H9 (cell line): ENCODE measurements around the gene DEFB121. TPM values are rescaled to one million over a fixed set of nuclear protein-coding genes. Genes with fewer than 3 reads are reported as not detected.

Experiments
- DNase-seq: peaks from one replicate; pipeline ENCODE4 v3.0.0-alpha.2; 2017
- H2AFZ ChIP-seq: one replicate; pipeline ENCODE4 v1.6.1; 2013; ENCODE audit warnings: mild to moderate bottlenecking, low read length, control low read depth, moderate library complexity
- H2AK5ac ChIP-seq: 2 replicates; pipeline ENCODE4 v1.6.1; 2013; ENCODE audit warnings: low read length, control low read depth, mixed read lengths; ENCODE audit not compliant: insufficient read length
- H2BK120ac ChIP-seq: one replicate; pipeline ENCODE4 v1.6.1; 2013; ENCODE audit warnings: low read depth, mild to moderate bottlenecking, low read length, control low read depth, inconsistent platforms; ENCODE audit not compliant: poor library complexity, severe bottlenecking
- H2BK12ac ChIP-seq: 2 replicates; pipeline ENCODE4 v1.6.1; 2013; ENCODE audit warnings: low read length, control low read depth, mixed read lengths, low read depth; ENCODE audit not compliant: insufficient read length
- H2BK15ac ChIP-seq: 2 replicates; pipeline ENCODE4 v1.6.1; 2013; ENCODE audit warnings: low read depth, low read length, control low read depth
- H2BK20ac ChIP-seq: one replicate; pipeline ENCODE4 v1.6.1; 2013; ENCODE audit warnings: low read depth, mild to moderate bottlenecking, low read length, control low read depth, inconsistent platforms; ENCODE audit not compliant: poor library complexity, severe bottlenecking
- H2BK5ac ChIP-seq: 2 replicates; pipeline ENCODE4 v1.6.1; 2013; ENCODE audit warnings: low read length, control low read depth, mixed read lengths; ENCODE audit not compliant: insufficient read length
- H3K14ac ChIP-seq: 2 replicates; pipeline ENCODE4 v1.6.1; 2013; ENCODE audit warnings: low read length, control low read depth; ENCODE audit not compliant: insufficient read depth
- H3K18ac ChIP-seq: 2 replicates; pipeline ENCODE4 v1.6.1; 2013; ENCODE audit warnings: low read depth, mild to moderate bottlenecking, mixed read lengths, low read length, control low read depth; ENCODE audit not compliant: insufficient read length
- H3K23ac ChIP-seq: 2 replicates; pipeline ENCODE4 v1.6.1; 2013; ENCODE audit warnings: low read length, control low read depth, mixed read lengths, low read depth; ENCODE audit not compliant: insufficient read length
- H3K23me2 ChIP-seq: 2 replicates; pipeline ENCODE4 v1.6.1; 2013; ENCODE audit warnings: low read depth, mild to moderate bottlenecking, mixed read lengths, low read length, control low read depth; ENCODE audit not compliant: insufficient read length, poor library complexity, severe bottlenecking
- H3K27ac ChIP-seq: 2 replicates; pipeline ENCODE4 v1.5.1; 2013; ENCODE audit warnings: low read length, control low read depth, mixed read lengths, low read depth; ENCODE audit not compliant: insufficient read length
- H3K27me3 ChIP-seq: 2 replicates; pipeline ENCODE4 v1.6.1; 2013; ENCODE audit warnings: low read length, control low read depth, inconsistent platforms; ENCODE audit not compliant: insufficient read depth
- H3K4ac ChIP-seq: 2 replicates; pipeline ENCODE4 v1.6.1; 2013; ENCODE audit warnings: low read depth, mild to moderate bottlenecking, control low read depth, inconsistent platforms, low read length, moderate library complexity
- H3K4me1 ChIP-seq: 2 replicates; pipeline ENCODE4 v1.6.1; 2013; ENCODE audit warnings: low read length, control low read depth, inconsistent platforms; ENCODE audit not compliant: insufficient read depth
- H3K4me2 ChIP-seq: 2 replicates; pipeline ENCODE4 v1.6.1; 2013; ENCODE audit warnings: low read length, control low read depth, mixed read lengths; ENCODE audit not compliant: insufficient read length, insufficient read depth
- H3K56ac ChIP-seq: 2 replicates; pipeline ENCODE4 v1.6.1; 2013; ENCODE audit warnings: low read depth, mild to moderate bottlenecking, mixed read lengths, low read length, control low read depth; ENCODE audit not compliant: insufficient read length
- H3K79me1 ChIP-seq: 2 replicates; pipeline ENCODE4 v1.6.1; 2013; ENCODE audit warnings: low read depth, mild to moderate bottlenecking, moderate library complexity, low read length, control low read depth, inconsistent platforms; ENCODE audit not compliant: insufficient read depth, poor library complexity, severe bottlenecking
- H3K79me2 ChIP-seq: 2 replicates; pipeline ENCODE4 v1.6.1; 2013; ENCODE audit warnings: low read length, control low read depth, inconsistent platforms; ENCODE audit not compliant: insufficient read depth
- H3K9ac ChIP-seq: 2 replicates; pipeline ENCODE4 v1.6.1; 2013; ENCODE audit warnings: low read length, control low read depth, mixed read lengths; ENCODE audit not compliant: insufficient read length; ENCODE audit errors: extremely low read depth
- H3K9me3 ChIP-seq: one replicate; pipeline ENCODE4 v1.6.1; 2013; ENCODE audit warnings: low read depth, low read length, inconsistent platforms; ENCODE audit not compliant: control insufficient read depth
- H3T11ph ChIP-seq: one replicate; pipeline ENCODE4 v1.6.1; 2013; ENCODE audit warnings: mild to moderate bottlenecking, low read length, control low read depth, inconsistent platforms
- H4K20me1 ChIP-seq: one replicate; pipeline ENCODE4 v1.6.1; 2013; ENCODE audit not compliant: control insufficient read depth, insufficient read length, insufficient read depth
- H4K5ac ChIP-seq: 2 replicates; pipeline ENCODE4 v1.6.1; 2013; ENCODE audit warnings: low read depth, mild to moderate bottlenecking, mixed read lengths, low read length, control low read depth; ENCODE audit not compliant: insufficient read length
- H4K8ac ChIP-seq: replicated peaks from 2 replicates; pipeline ENCODE4 v1.6.1; 2013; ENCODE audit warnings: low read length, control low read depth, mixed read lengths, low read depth; ENCODE audit not compliant: insufficient read length
- H4K91ac ChIP-seq: 2 replicates; pipeline ENCODE4 v1.6.1; 2013; ENCODE audit warnings: low read depth, mild to moderate bottlenecking, moderate library complexity, mixed read lengths, low read length, control low read depth; ENCODE audit not compliant: insufficient read length
- H3K27ac Mint-ChIP-seq, 3 experiments: 2 replicates in 2 of 3; 3 replicates in 1 of 3; pipeline ENCODE4 v1.8.0; 2020 to 2021; ENCODE audit warnings: mixed read lengths in 3 of 3, mild to moderate bottlenecking in 1 of 3, moderate library complexity in 1 of 3
- H3K27me3 Mint-ChIP-seq: 2 replicates; pipeline ENCODE4 v1.8.0; 2021; ENCODE audit warnings: low read depth, mild to moderate bottlenecking, moderate library complexity, mixed read lengths
- H3K36me3 Mint-ChIP-seq, 3 experiments: 2 replicates in 2 of 3; 3 replicates in 1 of 3; pipeline ENCODE4 v1.8.0; 2020 to 2021; ENCODE audit warnings: low read depth in 3 of 3, mixed read lengths in 3 of 3; ENCODE audit not compliant: insufficient read depth in 1 of 3
- H3K4me1 Mint-ChIP-seq, 2 experiments: 2 replicates each; pipeline ENCODE4 v1.8.0; 2020; ENCODE audit warnings: mixed read lengths in 2 of 2
- H3K4me3 Mint-ChIP-seq, 2 experiments: 2 replicates in 1 of 2; 3 replicates in 1 of 2; pipeline ENCODE4 v1.8.0; 2020 to 2021; ENCODE audit warnings: mild to moderate bottlenecking in 2 of 2, mixed read lengths in 2 of 2, moderate library complexity in 1 of 2
- H3K9me3 Mint-ChIP-seq, 2 experiments: 2 replicates in 1 of 2; 3 replicates in 1 of 2; pipeline ENCODE4 v1.8.0; 2020; ENCODE audit warnings: mild to moderate bottlenecking in 2 of 2, mixed read lengths in 2 of 2, moderate library complexity in 1 of 2
- CTCF ChIP-seq: fragments of 200-600 bp; sonication (generic); conservative IDR thresholded peaks from 3 replicates; pipeline ENCODE4 v1.8.0; 2021; ENCODE audit warnings: antibody characterized with exemption, mild to moderate bottlenecking
- whole genome bisulfite sequencing: extraction: QIAGEN DNeasy Blood & Tissue Kit; methylation state at CpG from one replicate; pipeline ENCODE4 v1.1.7; 2013; ENCODE audit warnings: missing lambda C conversion rate, low lambda C conversion rate, mixed read lengths; ENCODE audit not compliant: insufficient read length; ENCODE audit errors: extremely low coverage; 5-methylcytosine and 5-hydroxymethylcytosine counted together
- total RNA-seq: library from RNA; stranded (reverse); gene quantifications from 2 replicates; pipeline ENCODE4 v1.2.1, GENCODE V29; 2021

DEFB121 gene
- total RNA-seq, 1 experiment from 2014 or later: not detected

DNA sequence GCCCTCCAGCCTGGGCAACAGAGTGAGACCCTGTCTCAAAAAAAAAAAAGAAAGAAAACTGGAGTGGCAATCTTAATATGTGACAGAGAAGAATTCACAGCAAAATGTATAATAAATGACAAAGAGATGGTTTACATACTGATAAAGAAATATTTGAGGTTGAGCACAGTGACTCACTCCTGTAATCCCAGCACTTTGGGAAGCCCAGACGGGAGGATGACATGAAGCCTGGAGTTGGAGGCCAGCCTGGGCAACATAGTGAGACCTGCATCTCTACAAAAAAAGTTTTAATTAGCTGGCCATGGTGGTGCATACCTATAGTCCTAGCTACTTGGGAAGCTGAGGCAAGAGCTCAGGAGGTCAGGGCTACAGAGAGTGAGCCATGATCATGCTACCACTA is 50.0 kb downstream of the DEFB121 start:
- no peaks in the 10 kb centered on the region for H3K23me2 ChIP-seq
- Mint-ChIP-seq H3K4me3 (no peak overlapping the region), H3K4me1 (no peaks in the 10 kb centered on the region), H3K27ac (no peak overlapping the region), H3K9me3 (peaks cover 68 to 79% of the 10 kb centered on the region in 2 experiments), H3K27me3 (peaks cover 3% of the 10 kb centered on the region), H3K36me3 (peaks cover 0 to 23% (median 0%) of the 10 kb centered on the region in 3 experiments; a peak in 4 of 7 replicates)
- H3K27me3 ChIP-seq: no peaks in the 10 kb centered on the region
- peaks cover 70% of the 10 kb centered on the region for H3K9me3 ChIP-seq
- H3K4me1 ChIP-seq: no peaks in the 10 kb centered on the region
- H3K27ac ChIP-seq: no peak overlapping the region
- no peak overlapping the region for H3K14ac ChIP-seq
- H3K4me2 ChIP-seq: no peak overlapping the region
- no peak overlapping the region for H3K18ac ChIP-seq
- H2AK5ac ChIP-seq: no peak overlapping the region
- H4K5ac ChIP-seq: no peak overlapping the region
- H2BK12ac ChIP-seq: no peak overlapping the region
- no peaks in the 10 kb centered on the region for H3K79me2 ChIP-seq
- H3K56ac ChIP-seq: no peak overlapping the region
- no peak for TF ChIP-seq CTCF
- no peaks in the 10 kb centered on the region for H3K79me1 ChIP-seq
- no peaks in the 10 kb centered on the region for H4K20me1 ChIP-seq
- no peak overlapping the region for H2BK5ac ChIP-seq
- H3K4ac ChIP-seq: no peak overlapping the region
- H3T11ph ChIP-seq: no peak overlapping the region
- no peak overlapping the region for H2AFZ ChIP-seq
- H3K9ac ChIP-seq: no peak overlapping the region
- H2BK20ac ChIP-seq: no peak overlapping the region
- WGBS: no CpG with 5 or more reads among the region's 1 CpG
- no peak overlapping the region for H2BK120ac ChIP-seq
- no peak overlapping the region for H2BK15ac ChIP-seq
- no peak overlapping the region for H4K91ac ChIP-seq
- no peak overlapping the region for H4K8ac ChIP-seq
- no peak for DNase-seq
- no peak overlapping the region for H3K23ac ChIP-seq

Other genes starting within 250 kb of the DEFB121 start
- not detected in 2 replicates for gene DEFB115, start 148.6 kb downstream of the DEFB121 start, total RNA-seq
- not detected in 2 replicates for gene DEFB116, start 97.6 kb downstream of the DEFB121 start, total RNA-seq
- gene DEFB118, start 37.6 kb downstream of the DEFB121 start, total RNA-seq: not detected in 2 replicates
- gene DEFB119, start 15.6 kb downstream of the DEFB121 start, total RNA-seq: not detected in 2 replicates
- gene DEFB123, start 34.4 kb upstream of the DEFB121 start, total RNA-seq: not detected in 2 replicates
- not detected in 2 replicates for gene DEFB124, start 68.9 kb upstream of the DEFB121 start, total RNA-seq
- gene REM1, start 69.1 kb upstream of the DEFB121 start, total RNA-seq: not detected in 2 replicates
- 162 and 169 TPM in 2 replicates for gene HM13, start 108.2 kb upstream of the DEFB121 start, total RNA-seq
- 355 and 360 TPM in 2 replicates for gene ID1, start 199.1 kb upstream of the DEFB121 start, total RNA-seq
- not detected in 2 replicates for gene COX4I2, start 231.7 kb upstream of the DEFB121 start, total RNA-seq